Central memory CD8-positive, alpha-beta T cell (primary cell): ENCODE measurements around the gene GRIN2A.

Experiments used
- ATAC-seq: fragments of 150-1000 bp; cut with Tn5 transposase; replicated peaks from 2 replicates; pipeline ENCODE4 v1.10.0; 2022; ENCODE audit warnings: mild to moderate bottlenecking, moderate FRiP score, moderate number of reproducible peaks; ENCODE audit not compliant: poor library complexity, severe bottlenecking; ENCODE audit errors: extremely low read depth
- DNase-seq, 2 donors: peaks; one replicate each; pipeline ENCODE4 v3.0.0; 2021; ENCODE audit warnings: low spot score in 2 of 2
- H3K27ac Mint-ChIP-seq: one replicate; pipeline ENCODE4 v1.8.0; 2022; ENCODE audit warnings: low read depth, mild to moderate bottlenecking, moderate library complexity, mixed read lengths
- H3K27me3 Mint-ChIP-seq: one replicate; pipeline ENCODE4 v1.8.0; 2022; ENCODE audit warnings: mixed read lengths
- H3K36me3 Mint-ChIP-seq: one replicate; pipeline ENCODE4 v1.8.0; 2022; ENCODE audit warnings: mild to moderate bottlenecking, moderate library complexity, mixed read lengths; ENCODE audit not compliant: insufficient read depth
- H3K4me1 Mint-ChIP-seq: one replicate; pipeline ENCODE4 v1.8.0; 2022; ENCODE audit warnings: mixed read lengths
- H3K4me3 Mint-ChIP-seq: one replicate; pipeline ENCODE4 v1.8.0; 2022; ENCODE audit warnings: mild to moderate bottlenecking, moderate library complexity, mixed read lengths
- H3K9me3 Mint-ChIP-seq: one replicate; pipeline ENCODE4 v1.8.0; 2022; ENCODE audit warnings: mixed read lengths

Gene GRIN2A

GRCh38 chr16:10088380-10088793 is 93.8 kb downstream of the GRIN2A start:
- no peaks in the 10 kb centered on the region for H3K9me3 Mint-ChIP-seq
- peaks cover 20% of the 10 kb centered on the region for H3K27me3 Mint-ChIP-seq
- no peak overlapping the region for H3K4me3 Mint-ChIP-seq
- no peaks in the 10 kb centered on the region for H3K36me3 Mint-ChIP-seq
- H3K27ac Mint-ChIP-seq, result no peak overlapping the region
- ATAC-seq (no peak), DNase-seq (no peak)
- H3K4me1 Mint-ChIP-seq, result no peaks in the 10 kb centered on the region

DNA sequence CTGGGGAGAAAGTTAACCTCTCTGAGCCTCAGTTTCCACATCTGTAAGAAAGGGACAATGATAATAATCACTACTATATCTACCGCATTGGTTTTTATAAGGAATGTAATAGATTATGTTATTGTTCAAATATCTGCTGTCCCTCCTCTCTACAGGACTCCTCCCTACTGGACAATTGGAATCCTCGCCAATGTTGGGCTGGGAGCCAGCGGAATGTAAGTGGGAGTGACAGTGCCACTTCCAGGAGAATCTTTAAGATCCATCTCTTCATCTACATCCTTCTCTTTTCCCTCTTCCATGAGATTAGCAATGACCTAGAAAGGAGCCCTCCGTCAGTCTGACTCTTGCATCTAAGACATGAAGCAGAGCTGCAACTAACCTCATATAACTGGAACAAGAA is 95.1 kb downstream of the GRIN2A start:
- peaks cover 20% of the 10 kb centered on the region for H3K27me3 Mint-ChIP-seq
- no peak overlapping the region for H3K27ac Mint-ChIP-seq
- H3K36me3 Mint-ChIP-seq, result no peaks in the 10 kb centered on the region
- DNase-seq, result no peak
- no peak overlapping the region for H3K4me3 Mint-ChIP-seq
- no peak for ATAC-seq
- no peaks in the 10 kb centered on the region for H3K9me3 Mint-ChIP-seq
- no peaks in the 10 kb centered on the region for H3K4me1 Mint-ChIP-seq

- no peak overlapping the region for H3K27ac Mint-ChIP-seq
- H3K4me1 Mint-ChIP-seq, result no peaks in the 10 kb centered on the region
- ATAC-seq (no peak), DNase-seq (no peak)
- H3K27me3 Mint-ChIP-seq, result peaks cover 20% of the 10 kb centered on the region
- no peaks in the 10 kb centered on the region for H3K36me3 Mint-ChIP-seq
- H3K4me3 Mint-ChIP-seq, result no peak overlapping the region
- H3K9me3 Mint-ChIP-seq, result no peaks in the 10 kb centered on the region
These were observed 95.6 kb downstream of the GRIN2A start for GRCh38 chr16:10086620-10087019.

DNA sequence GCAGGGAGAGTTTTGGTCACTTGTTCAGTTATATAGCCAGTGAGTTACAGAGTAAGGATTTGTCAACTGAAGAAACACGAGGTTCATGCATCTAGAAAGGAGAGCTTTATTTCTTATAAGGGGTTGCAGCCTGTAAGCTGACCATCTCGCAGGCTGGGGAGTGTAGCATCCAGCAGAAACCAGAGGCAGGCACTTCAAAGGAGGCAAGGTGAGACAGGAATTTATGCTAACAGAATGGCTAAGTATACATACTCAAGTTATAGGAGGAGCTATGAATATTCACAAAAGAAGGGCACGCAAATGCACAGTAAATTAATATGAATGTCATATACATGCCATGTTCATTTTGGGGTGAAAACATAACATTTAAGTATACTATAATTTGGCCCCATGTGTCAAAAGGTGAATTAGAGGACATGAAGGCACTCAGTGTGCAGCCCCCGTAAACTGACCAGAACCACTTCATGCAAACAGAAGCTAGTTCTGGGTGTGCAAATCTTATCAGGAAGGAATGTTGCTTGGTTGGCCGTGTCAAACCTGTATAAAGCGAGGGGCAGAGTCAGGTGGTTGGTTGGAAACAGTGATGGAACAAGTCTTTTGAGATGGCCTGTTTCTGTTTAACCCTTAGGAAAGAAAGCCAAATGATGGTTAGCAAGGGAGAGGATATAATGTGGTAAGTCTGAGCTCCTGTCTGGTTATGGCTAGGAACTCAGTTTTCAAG is 97.0 kb downstream of the GRIN2A start:
- H3K27me3 Mint-ChIP-seq, result peaks cover 20% of the 10 kb centered on the region
- DNase-seq (no peak), ATAC-seq (no peak)
- H3K27ac Mint-ChIP-seq, result no peak overlapping the region
- no peak overlapping the region for H3K4me3 Mint-ChIP-seq
- H3K9me3 Mint-ChIP-seq, result no peaks in the 10 kb centered on the region
- H3K36me3 Mint-ChIP-seq, result no peaks in the 10 kb centered on the region
- no peaks in the 10 kb centered on the region for H3K4me1 Mint-ChIP-seq

DNA sequence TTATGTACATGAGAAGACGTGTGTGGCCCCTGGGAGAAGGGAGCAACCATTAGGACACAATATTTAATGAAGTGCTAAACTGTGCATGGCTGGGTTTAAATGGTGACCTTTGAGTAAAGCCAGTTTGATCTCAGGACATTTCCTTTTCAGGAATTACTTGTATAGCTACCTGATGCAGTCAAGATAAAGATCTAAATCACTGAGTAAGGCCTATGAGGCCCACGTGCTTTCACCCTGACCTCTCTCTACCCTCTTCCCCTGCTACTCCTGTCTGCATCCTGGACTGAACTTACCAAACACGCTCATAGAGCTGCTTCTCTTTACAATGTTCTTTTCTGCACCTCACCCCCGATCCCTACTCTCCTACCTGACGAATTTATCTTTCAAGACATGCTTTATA is 98.9 kb downstream of the GRIN2A start:
- Mint-ChIP-seq H3K36me3 (no peaks in the 10 kb centered on the region), H3K4me3 (no peak overlapping the region), H3K27ac (no peak overlapping the region), H3K9me3 (no peaks in the 10 kb centered on the region), H3K4me1 (no peaks in the 10 kb centered on the region), H3K27me3 (peaks cover 15% of the 10 kb centered on the region)
- DNase-seq (no peak), ATAC-seq (no peak)

GRCh38 chr16:10081201-10081940 is 100.9 kb downstream of the GRIN2A start:
- Mint-ChIP-seq H3K9me3 (no peaks in the 10 kb centered on the region), H3K27ac (no peak overlapping the region), H3K27me3 (peaks cover 20% of the 10 kb centered on the region), H3K4me3 (no peak overlapping the region), H3K4me1 (no peaks in the 10 kb centered on the region), H3K36me3 (no peaks in the 10 kb centered on the region)
- DNase-seq (no peak), ATAC-seq (no peak)

GRCh38 chr16:10080051-10080772 is 102.0 kb downstream of the GRIN2A start:
- Mint-ChIP-seq H3K4me1 (no peaks in the 10 kb centered on the region), H3K9me3 (no peaks in the 10 kb centered on the region), H3K4me3 (no peak overlapping the region), H3K27ac (no peak overlapping the region), H3K27me3 (peaks cover 16% of the 10 kb centered on the region), H3K36me3 (no peaks in the 10 kb centered on the region)
- ATAC-seq (no peak), DNase-seq (no peak)

DNA sequence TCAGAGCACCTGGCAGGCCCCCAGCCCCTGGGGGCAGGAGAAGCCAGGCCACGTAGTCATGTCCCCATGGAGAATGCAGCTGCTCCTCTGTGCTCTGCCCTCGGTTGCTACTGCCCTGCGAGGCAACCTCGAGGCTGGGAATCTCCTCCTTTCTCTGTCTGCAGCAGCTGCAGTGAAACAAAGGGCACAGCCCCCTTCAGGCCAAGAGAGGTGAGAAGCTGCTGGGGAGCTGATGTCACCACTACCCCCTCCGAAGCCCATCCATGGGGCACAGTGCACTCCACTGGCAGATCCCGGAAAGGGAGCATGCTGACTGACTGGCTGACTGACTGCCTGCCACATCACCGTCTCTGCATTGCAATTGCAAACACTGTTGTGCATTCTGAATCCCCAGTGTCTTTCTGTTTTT is 103.7 kb downstream of the GRIN2A start:
- H3K9me3 Mint-ChIP-seq, result no peaks in the 10 kb centered on the region
- DNase-seq (no peak), ATAC-seq (no peak)
- H3K27ac Mint-ChIP-seq, result no peak overlapping the region
- H3K27me3 Mint-ChIP-seq, result peaks cover 10% of the 10 kb centered on the region
- H3K36me3 Mint-ChIP-seq, result no peaks in the 10 kb centered on the region
- no peaks in the 10 kb centered on the region for H3K4me1 Mint-ChIP-seq
- no peak overlapping the region for H3K4me3 Mint-ChIP-seq

- DNase-seq, result no peak
- Mint-ChIP-seq H3K27ac (no peak overlapping the region), H3K4me3 (no peak overlapping the region), H3K27me3 (peaks cover 10% of the 10 kb centered on the region), H3K9me3 (no peaks in the 10 kb centered on the region), H3K36me3 (no peaks in the 10 kb centered on the region), H3K4me1 (no peaks in the 10 kb centered on the region)
- ATAC-seq, result no peak
These were observed 104.4 kb downstream of the GRIN2A start for GRCh38 chr16:10077861-10078260.

GRCh38 chr16:10076037-10076436 is 106.2 kb downstream of the GRIN2A start:
- DNase-seq, result no peak
- H3K27me3 Mint-ChIP-seq, result peaks cover 10% of the 10 kb centered on the region
- no peaks in the 10 kb centered on the region for H3K36me3 Mint-ChIP-seq
- no peak for ATAC-seq
- H3K4me3 Mint-ChIP-seq, result no peak overlapping the region
- no peaks in the 10 kb centered on the region for H3K9me3 Mint-ChIP-seq
- no peak overlapping the region for H3K27ac Mint-ChIP-seq
- H3K4me1 Mint-ChIP-seq, result no peaks in the 10 kb centered on the region

DNA sequence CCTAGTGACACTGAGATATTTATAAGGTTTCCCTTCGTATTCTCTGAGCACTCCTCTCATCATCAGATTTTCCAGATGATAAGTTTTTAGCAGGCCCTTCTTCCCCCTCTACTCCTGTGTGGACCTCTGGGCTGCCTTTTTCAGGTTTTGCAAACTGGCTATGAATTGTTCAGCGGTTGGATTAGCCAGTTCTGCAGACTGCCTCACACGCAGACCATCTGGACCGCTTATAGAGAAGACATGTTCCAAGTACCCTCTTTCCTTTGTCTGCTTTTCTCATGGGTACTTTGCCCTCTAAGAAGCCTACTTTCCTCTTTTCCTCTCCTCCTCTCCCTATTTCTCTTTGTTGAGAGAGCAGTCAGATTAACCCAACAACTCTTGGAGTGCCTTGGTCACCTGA is 111.6 kb downstream of the GRIN2A start:
- H3K36me3 Mint-ChIP-seq, result no peaks in the 10 kb centered on the region
- no peaks in the 10 kb centered on the region for H3K27me3 Mint-ChIP-seq
- no peak for ATAC-seq
- no peaks in the 10 kb centered on the region for H3K4me1 Mint-ChIP-seq
- no peak overlapping the region for H3K27ac Mint-ChIP-seq
- no peak overlapping the region for H3K4me3 Mint-ChIP-seq
- DNase-seq, result no peak
- no peaks in the 10 kb centered on the region for H3K9me3 Mint-ChIP-seq

GRCh38 chr16:10069374-10069773 is 112.9 kb downstream of the GRIN2A start:
- no peaks in the 10 kb centered on the region for H3K36me3 Mint-ChIP-seq
- no peak for ATAC-seq
- H3K4me1 Mint-ChIP-seq, result no peaks in the 10 kb centered on the region
- H3K4me3 Mint-ChIP-seq, result no peak overlapping the region
- H3K9me3 Mint-ChIP-seq, result no peaks in the 10 kb centered on the region
- no peak overlapping the region for H3K27ac Mint-ChIP-seq
- DNase-seq, result no peak
- no peaks in the 10 kb centered on the region for H3K27me3 Mint-ChIP-seq

- no peak for DNase-seq
- Mint-ChIP-seq H3K27ac (no peak overlapping the region), H3K4me1 (no peaks in the 10 kb centered on the region), H3K9me3 (no peaks in the 10 kb centered on the region), H3K4me3 (no peak overlapping the region), H3K36me3 (no peaks in the 10 kb centered on the region), H3K27me3 (no peaks in the 10 kb centered on the region)
- no peak for ATAC-seq
These were observed 114.4 kb downstream of the GRIN2A start for GRCh38 chr16:10067835-10068234.
